ENCODE data around the gene ARHGEF16.

The ARHGEF16 gene

GRCh38 chr1:3431266-3431665 is 23.2 kb upstream of the ARHGEF16 start:
- H3K4me3 ChIP-seq (ENCODE audit: low read length in 2 of 2): no peak overlapping the region
- no peak overlapping the region for H3K9ac ChIP-seq (ENCODE audit: low read length in 2 of 2)
- H3K4me1 ChIP-seq (ENCODE audit: control insufficient read depth, insufficient read depth, low read length): no peaks in the 10 kb centered on the region
- H3K36me3 ChIP-seq (ENCODE audit: control insufficient read depth in 2 of 2, insufficient read depth in 2 of 2, low read length in 2 of 2): peaks cover 0 to 2% of the 10 kb centered on the region in 2 donors
- H3K9me3 ChIP-seq (ENCODE audit: control insufficient read depth in 2 of 2, low read length in 2 of 2): no peaks in the 10 kb centered on the region
- H3K27me3 ChIP-seq (ENCODE audit: control insufficient read depth in 1 of 2, insufficient read depth in 2 of 2, low read length in 2 of 2): peaks cover 0 to 2% of the 10 kb centered on the region in 2 donors
- no peak overlapping the region for H3K27ac ChIP-seq (ENCODE audit: low read length)

DNA sequence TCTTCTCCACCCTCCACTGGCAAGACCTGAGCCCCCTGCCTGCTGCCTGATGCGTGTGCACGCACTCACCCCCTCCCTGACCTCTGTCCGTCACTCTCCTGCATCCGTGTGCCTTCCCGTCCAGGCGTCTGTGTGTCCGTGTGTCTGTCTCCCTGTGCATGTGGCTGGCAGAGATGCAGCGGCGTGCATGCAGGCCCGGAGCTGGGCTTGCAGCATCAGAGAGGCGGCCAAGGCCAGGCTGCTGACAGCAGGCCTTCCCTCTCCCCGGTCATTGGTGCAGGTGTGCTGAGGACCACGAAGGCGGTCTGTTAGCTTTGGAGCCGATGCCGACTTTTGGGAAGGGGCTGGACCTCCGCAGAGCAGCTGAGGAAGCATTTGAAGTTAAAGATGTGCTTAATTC is 22.8 kb upstream of the ARHGEF16 start:
- peaks cover 0 to 2% of the 10 kb centered on the region in 2 donors for H3K36me3 ChIP-seq (ENCODE audit: control insufficient read depth in 2 of 2, insufficient read depth in 2 of 2, low read length in 2 of 2)
- H3K9me3 ChIP-seq (ENCODE audit: control insufficient read depth in 2 of 2, low read length in 2 of 2): no peaks in the 10 kb centered on the region
- peaks cover 0 to 2% of the 10 kb centered on the region in 2 donors for H3K27me3 ChIP-seq (ENCODE audit: control insufficient read depth in 1 of 2, insufficient read depth in 2 of 2, low read length in 2 of 2)
- H3K4me1 ChIP-seq (ENCODE audit: control insufficient read depth, insufficient read depth, low read length): no peaks in the 10 kb centered on the region
- no peak overlapping the region for H3K9ac ChIP-seq (ENCODE audit: low read length in 2 of 2)
- no peak overlapping the region for H3K4me3 ChIP-seq (ENCODE audit: low read length in 2 of 2)
- no peak overlapping the region for H3K27ac ChIP-seq (ENCODE audit: low read length)

GRCh38 chr1:3432306-3432705 is 22.2 kb upstream of the ARHGEF16 start:
- peaks cover 0 to 2% of the 10 kb centered on the region in 2 donors for H3K27me3 ChIP-seq (ENCODE audit: control insufficient read depth in 1 of 2, insufficient read depth in 2 of 2, low read length in 2 of 2)

GRCh38 chr1:3433076-3433475 is 21.4 kb upstream of the ARHGEF16 start:
- Histone ChIP-seq H3K27ac (ENCODE audit: low read length) (no peak overlapping the region), H3K9me3 (ENCODE audit: control insufficient read depth in 2 of 2, low read length in 2 of 2) (no peaks in the 10 kb centered on the region), H3K27me3 (ENCODE audit: control insufficient read depth in 1 of 2, insufficient read depth in 2 of 2, low read length in 2 of 2) (peaks cover 0 to 2% of the 10 kb centered on the region in 2 donors), H3K4me1 (ENCODE audit: control insufficient read depth, insufficient read depth, low read length) (no peaks in the 10 kb centered on the region), H3K9ac (ENCODE audit: low read length in 2 of 2) (no peak overlapping the region), H3K4me3 (ENCODE audit: low read length in 2 of 2) (no peak overlapping the region), H3K36me3 (ENCODE audit: control insufficient read depth in 2 of 2, insufficient read depth in 2 of 2, low read length in 2 of 2) (no peaks in the 10 kb centered on the region)

More at GRCh38 chr1:3432306-3432705, 22.2 kb upstream of the ARHGEF16 start:
- Histone ChIP-seq H3K9ac (ENCODE audit: low read length in 2 of 2) (no peak overlapping the region), H3K9me3 (ENCODE audit: control insufficient read depth in 2 of 2, low read length in 2 of 2) (no peaks in the 10 kb centered on the region), H3K4me1 (ENCODE audit: control insufficient read depth, insufficient read depth, low read length) (no peaks in the 10 kb centered on the region), H3K4me3 (ENCODE audit: low read length in 2 of 2) (no peak overlapping the region), H3K27ac (ENCODE audit: low read length) (no peak overlapping the region), H3K36me3 (ENCODE audit: control insufficient read depth in 2 of 2, insufficient read depth in 2 of 2, low read length in 2 of 2) (no peaks in the 10 kb centered on the region)

DNA sequence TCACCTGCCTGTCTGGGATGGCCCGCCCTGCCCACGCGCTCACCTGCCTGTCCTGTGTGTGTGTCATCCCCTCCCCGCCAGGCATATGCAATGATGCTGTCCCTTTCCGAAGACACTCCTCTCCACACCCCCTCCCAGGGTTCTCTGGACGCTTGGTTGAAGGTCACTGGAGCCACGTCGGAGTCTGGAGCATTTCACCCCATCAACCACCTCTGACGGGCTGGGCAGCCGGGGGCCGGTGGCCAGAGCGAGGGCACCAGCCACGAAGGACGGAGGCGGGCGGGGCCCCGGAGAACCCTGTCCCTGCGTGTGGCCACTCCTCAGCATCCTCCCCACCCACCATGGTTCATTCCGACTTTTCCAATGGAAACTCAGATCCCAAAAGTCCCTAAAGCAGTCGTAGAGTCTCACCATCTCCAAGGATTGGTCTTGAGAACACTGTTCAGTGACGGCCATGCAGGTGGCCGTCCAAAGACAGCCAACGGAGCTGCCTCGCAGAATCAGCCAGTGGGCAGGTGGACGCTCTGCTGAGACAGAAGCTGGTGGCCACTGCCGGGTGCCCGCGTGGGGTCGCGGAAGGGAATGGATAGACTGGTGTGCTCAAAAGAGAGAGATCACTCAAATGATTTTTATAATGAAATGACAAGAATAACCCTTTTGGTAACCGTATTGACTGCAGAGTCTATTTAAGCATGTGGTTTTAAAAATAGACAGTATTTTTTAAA is 20.7 kb upstream of the ARHGEF16 start:
- no peaks in the 10 kb centered on the region for H3K9me3 ChIP-seq (ENCODE audit: control insufficient read depth in 2 of 2, low read length in 2 of 2)
- no peaks in the 10 kb centered on the region for H3K36me3 ChIP-seq (ENCODE audit: control insufficient read depth in 2 of 2, insufficient read depth in 2 of 2, low read length in 2 of 2)

GRCh38 chr1:3434406-3435110 is 19.9 kb upstream of the ARHGEF16 start:
- H3K9ac ChIP-seq (ENCODE audit: low read length in 2 of 2): no peak overlapping the region
- H3K27me3 ChIP-seq (ENCODE audit: control insufficient read depth in 1 of 2, insufficient read depth in 2 of 2, low read length in 2 of 2): peaks cover 2 to 3% of the 10 kb centered on the region in 2 donors
- H3K4me1 ChIP-seq (ENCODE audit: control insufficient read depth, insufficient read depth, low read length): no peaks in the 10 kb centered on the region
- H3K4me3 ChIP-seq (ENCODE audit: low read length in 2 of 2): no peak overlapping the region
- H3K9me3 ChIP-seq (ENCODE audit: control insufficient read depth in 2 of 2, low read length in 2 of 2): no peaks in the 10 kb centered on the region
- H3K27ac ChIP-seq (ENCODE audit: low read length): no peak overlapping the region
- H3K36me3 ChIP-seq (ENCODE audit: control insufficient read depth in 2 of 2, insufficient read depth in 2 of 2, low read length in 2 of 2): no peaks in the 10 kb centered on the region

More for the DNA sequence above, 20.7 kb upstream of the ARHGEF16 start:
- H3K9ac ChIP-seq (ENCODE audit: low read length in 2 of 2): no peak overlapping the region
- H3K4me3 ChIP-seq (ENCODE audit: low read length in 2 of 2): no peak overlapping the region
- H3K27me3 ChIP-seq (ENCODE audit: control insufficient read depth in 1 of 2, insufficient read depth in 2 of 2, low read length in 2 of 2): peaks cover 0 to 2% of the 10 kb centered on the region in 2 donors
- H3K27ac ChIP-seq (ENCODE audit: low read length): no peak overlapping the region
- no peaks in the 10 kb centered on the region for H3K4me1 ChIP-seq (ENCODE audit: control insufficient read depth, insufficient read depth, low read length)

- H3K27me3 ChIP-seq (ENCODE audit: control insufficient read depth in 1 of 2, insufficient read depth in 2 of 2, low read length in 2 of 2): peaks cover 2 to 7% of the 10 kb centered on the region in 2 donors
- no peak overlapping the region for H3K9ac ChIP-seq (ENCODE audit: low read length in 2 of 2)
- no peaks in the 10 kb centered on the region for H3K9me3 ChIP-seq (ENCODE audit: control insufficient read depth in 2 of 2, low read length in 2 of 2)
- H3K4me1 ChIP-seq (ENCODE audit: control insufficient read depth, insufficient read depth, low read length): no peaks in the 10 kb centered on the region
- no peak overlapping the region for H3K27ac ChIP-seq (ENCODE audit: low read length)
- H3K4me3 ChIP-seq (ENCODE audit: low read length in 2 of 2): no peak overlapping the region
- no peaks in the 10 kb centered on the region for H3K36me3 ChIP-seq (ENCODE audit: control insufficient read depth in 2 of 2, insufficient read depth in 2 of 2, low read length in 2 of 2)
Measured at GRCh38 chr1:3435666-3436065, 18.8 kb upstream of the ARHGEF16 start.

- Histone ChIP-seq H3K9me3 (ENCODE audit: control insufficient read depth in 2 of 2, low read length in 2 of 2) (no peaks in the 10 kb centered on the region), H3K27me3 (ENCODE audit: control insufficient read depth in 1 of 2, insufficient read depth in 2 of 2, low read length in 2 of 2) (peaks cover 3 to 7% of the 10 kb centered on the region in 2 donors), H3K36me3 (ENCODE audit: control insufficient read depth in 2 of 2, insufficient read depth in 2 of 2, low read length in 2 of 2) (no peaks in the 10 kb centered on the region), H3K27ac (ENCODE audit: low read length) (no peak overlapping the region), H3K4me1 (ENCODE audit: control insufficient read depth, insufficient read depth, low read length) (no peaks in the 10 kb centered on the region), H3K4me3 (ENCODE audit: low read length in 2 of 2) (no peak overlapping the region), H3K9ac (ENCODE audit: low read length in 2 of 2) (no peak overlapping the region)
Measured at GRCh38 chr1:3436451-3436850, 18.0 kb upstream of the ARHGEF16 start.

DNA sequence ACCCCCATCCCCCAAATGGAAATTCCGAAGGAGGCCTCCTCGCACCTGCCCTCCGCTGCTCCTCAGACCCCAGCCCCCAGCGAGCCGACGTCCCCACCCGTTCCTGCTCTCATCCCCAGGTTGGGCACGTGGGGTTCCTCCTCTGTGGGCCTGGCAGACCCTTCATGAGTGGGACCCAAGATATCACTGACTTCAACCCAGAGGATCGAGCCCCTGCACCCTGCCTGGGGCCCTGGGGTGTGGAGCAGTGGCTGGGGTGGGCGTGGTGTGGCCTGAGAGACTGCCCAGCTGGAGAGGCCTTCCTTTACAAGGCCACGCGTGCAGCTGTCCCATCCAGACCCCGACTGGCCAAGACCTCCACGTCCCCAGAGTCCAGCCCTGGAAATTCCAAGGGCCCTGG is 17.6 kb upstream of the ARHGEF16 start:
- Histone ChIP-seq H3K27ac (ENCODE audit: low read length) (no peak overlapping the region), H3K4me3 (ENCODE audit: low read length in 2 of 2) (no peak overlapping the region), H3K4me1 (ENCODE audit: control insufficient read depth, insufficient read depth, low read length) (no peaks in the 10 kb centered on the region), H3K27me3 (ENCODE audit: control insufficient read depth in 1 of 2, insufficient read depth in 2 of 2, low read length in 2 of 2) (peaks cover 3 to 7% of the 10 kb centered on the region in 2 donors), H3K9ac (ENCODE audit: low read length in 2 of 2) (no peak overlapping the region), H3K9me3 (ENCODE audit: control insufficient read depth in 2 of 2, low read length in 2 of 2) (no peaks in the 10 kb centered on the region), H3K36me3 (ENCODE audit: control insufficient read depth in 2 of 2, insufficient read depth in 2 of 2, low read length in 2 of 2) (no peaks in the 10 kb centered on the region)

- H3K9ac ChIP-seq (ENCODE audit: low read length in 2 of 2): no peak overlapping the region
- no peaks in the 10 kb centered on the region for H3K4me1 ChIP-seq (ENCODE audit: control insufficient read depth, insufficient read depth, low read length)
- H3K27ac ChIP-seq (ENCODE audit: low read length): no peak overlapping the region
- no peaks in the 10 kb centered on the region for H3K36me3 ChIP-seq (ENCODE audit: control insufficient read depth in 2 of 2, insufficient read depth in 2 of 2, low read length in 2 of 2)
- peaks cover 5 to 7% of the 10 kb centered on the region in 2 donors for H3K27me3 ChIP-seq (ENCODE audit: control insufficient read depth in 1 of 2, insufficient read depth in 2 of 2, low read length in 2 of 2)
- H3K4me3 ChIP-seq (ENCODE audit: low read length in 2 of 2): no peak overlapping the region
- H3K9me3 ChIP-seq (ENCODE audit: control insufficient read depth in 2 of 2, low read length in 2 of 2): no peaks in the 10 kb centered on the region
Measured at GRCh38 chr1:3438661-3439180, 15.7 kb upstream of the ARHGEF16 start.

All from stomach smooth muscle (tissue), 2 donors.